ENCODE results near the gene DUOX1.
"Not testable (repeated sequence)": the region's sequence is repeated elsewhere in the genome, so short reads cannot be mapped to it uniquely, and the experiment has no call there.

The DUOX1 gene

GRCh38 chr15:45129651-45130129 lies at the start of gene DUOX1, which contains the start of gene DUOXA1:
Gene DUOX1, plus strand, starts transcription at chr15:45129994. Its CDS starts 1,973 bp downstream, at chr15:45131967.
Gene DUOXA1, minus strand, starts transcription at chr15:45129879. Its CDS starts 6,865 bp downstream, at chr15:45123014.
- FAIRE-seq, result no peak

- not testable (repeated sequence) for FAIRE-seq
Measured at GRCh38 chr15:45080593-45080992, 49.2 kb upstream of the DUOX1 start.

GRCh38 chr15:45082412-45082811 lies 47.4 kb upstream of the DUOX1 start:
- not testable (repeated sequence) for FAIRE-seq

- no peak for FAIRE-seq
Measured at GRCh38 chr15:45083223-45083622, 46.6 kb upstream of the DUOX1 start.

- FAIRE-seq, result no peak
Measured at GRCh38 chr15:45084163-45084562, 45.6 kb upstream of the DUOX1 start.

- FAIRE-seq, result no peak
Measured at GRCh38 chr15:45087513-45087912, 42.3 kb upstream of the DUOX1 start.

GRCh38 chr15:45088801-45089711 lies 40.7 kb upstream of the DUOX1 start:
- no peak for FAIRE-seq

GRCh38 chr15:45089712-45090373 lies 40.0 kb upstream of the DUOX1 start:
- no peak for FAIRE-seq

GRCh38 chr15:45091161-45091560 lies 38.6 kb upstream of the DUOX1 start:
- FAIRE-seq, result no peak

GRCh38 chr15:45091576-45091975 lies 38.2 kb upstream of the DUOX1 start:
- FAIRE-seq, result no peak

- FAIRE-seq, result no peak
Measured at GRCh38 chr15:45093013-45093412, 36.8 kb upstream of the DUOX1 start.

GRCh38 chr15:45093622-45094357 lies 36.0 kb upstream of the DUOX1 start:
- no peak for FAIRE-seq

- FAIRE-seq, result no peak
Measured at GRCh38 chr15:45094358-45094730, 35.5 kb upstream of the DUOX1 start.

GRCh38 chr15:45095661-45096060 lies 34.1 kb upstream of the DUOX1 start:
- FAIRE-seq, result no peak

GRCh38 chr15:45097466-45097865 lies 32.3 kb upstream of the DUOX1 start:
- no peak for FAIRE-seq

- FAIRE-seq, result no peak
Measured at GRCh38 chr15:45099549-45100165, 30.1 kb upstream of the DUOX1 start.

GRCh38 chr15:45100884-45101625 lies 28.7 kb upstream of the DUOX1 start:
- FAIRE-seq, result no peak

- no peak for FAIRE-seq
Measured at GRCh38 chr15:45101749-45102148, 28.0 kb upstream of the DUOX1 start.

GRCh38 chr15:45102226-45102625 lies 27.6 kb upstream of the DUOX1 start:
- FAIRE-seq, result no peak

GRCh38 chr15:45104170-45104569 lies 25.6 kb upstream of the DUOX1 start:
- not testable (repeated sequence) for FAIRE-seq

GRCh38 chr15:45105586-45105985 lies 24.2 kb upstream of the DUOX1 start:
- FAIRE-seq, result no peak
